Activated CD4-positive, alpha-beta T cell treated with anti-CD3 and anti-CD28 coated beads, Interleukin-2, amount 50 U/mL, for 1 hour (primary cell): Measurements from ENCODE around the gene ASTL.
A peak's percentile ranks its signal among the peaks of the same experiment; 100 is the strongest.
"Not testable (repeated sequence)": the region's sequence is repeated elsewhere in the genome, so short reads cannot be mapped to it uniquely, and the experiment has no call there.

Source experiments
- DNase-seq: peaks from one replicate; pipeline ENCODE4 v3.0.0-alpha.2; 2020

ASTL gene

GRCh38 chr2:96138179-96139145 lies at the start of gene ASTL:
Gene ASTL (minus strand): TSS chr2:96138502. CDS start chr2:96138436, 66 bp downstream.
- peak; percentile 66 for DNase-seq

DNA sequence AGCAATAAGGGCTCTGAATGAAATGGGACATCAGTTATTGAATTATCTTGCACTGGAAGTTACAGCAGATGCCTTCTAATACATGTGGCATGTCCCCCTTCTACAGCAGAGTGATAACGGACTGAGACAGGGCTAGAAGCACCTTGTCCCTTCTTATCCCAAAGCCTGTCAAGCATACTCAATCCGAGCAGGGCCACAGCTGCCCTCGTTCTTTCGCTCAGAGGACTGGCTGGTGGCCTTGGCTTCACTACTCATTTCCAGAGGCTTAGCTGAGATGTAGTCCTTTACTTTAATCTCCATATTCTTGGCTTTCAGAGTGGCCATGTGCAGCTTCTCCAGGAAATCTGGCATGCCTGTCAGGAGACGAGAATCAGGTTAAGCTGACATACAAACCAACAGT lies 48.3 kb upstream of the ASTL start:
- no peak for DNase-seq

GRCh38 chr2:96185516-96185915 lies 47.2 kb upstream of the ASTL start:
- no peak for DNase-seq

DNA sequence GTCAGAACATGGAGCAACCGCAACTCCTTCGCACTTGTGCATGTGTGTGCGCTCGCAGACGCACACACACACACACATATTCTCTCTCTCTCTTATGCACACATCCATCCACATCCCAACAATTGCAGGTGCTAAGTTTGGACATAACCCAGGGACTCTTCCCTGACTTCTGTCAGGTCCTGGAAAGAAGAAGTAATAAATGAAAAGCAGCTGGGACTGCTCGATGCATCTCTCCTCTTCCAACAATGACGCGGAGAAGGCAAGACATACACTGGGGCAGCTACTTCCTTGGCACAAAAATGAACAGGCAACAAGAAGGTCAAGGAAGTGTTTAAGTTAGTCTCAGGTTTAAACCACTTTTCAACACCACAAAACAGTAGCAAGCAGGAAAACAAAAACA lies 46.7 kb upstream of the ASTL start:
- no peak for DNase-seq

DNA sequence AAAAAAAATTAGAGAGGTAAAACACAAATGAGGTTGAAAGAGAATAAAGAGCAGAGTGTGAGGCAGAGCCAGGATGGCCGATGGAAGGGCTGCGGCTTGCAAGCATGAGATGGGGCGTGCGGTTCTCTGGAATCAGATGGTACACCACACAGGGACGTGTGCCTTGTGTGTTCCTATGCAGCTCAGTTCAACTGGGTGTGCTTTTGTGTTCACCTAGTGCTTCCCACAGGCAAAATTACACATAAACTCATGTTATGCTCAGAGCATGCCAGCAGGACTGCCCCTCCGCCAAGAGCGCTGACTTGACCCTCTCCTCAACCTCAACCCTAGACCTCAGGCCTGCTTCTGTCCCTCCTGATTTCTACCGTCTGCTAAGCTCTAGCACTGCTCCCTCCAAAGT lies 45.9 kb upstream of the ASTL start:
- DNase-seq = no peak

- DNase-seq = no peak
These were observed 43.2 kb upstream of the ASTL start for GRCh38 chr2:96181529-96181928.

DNA sequence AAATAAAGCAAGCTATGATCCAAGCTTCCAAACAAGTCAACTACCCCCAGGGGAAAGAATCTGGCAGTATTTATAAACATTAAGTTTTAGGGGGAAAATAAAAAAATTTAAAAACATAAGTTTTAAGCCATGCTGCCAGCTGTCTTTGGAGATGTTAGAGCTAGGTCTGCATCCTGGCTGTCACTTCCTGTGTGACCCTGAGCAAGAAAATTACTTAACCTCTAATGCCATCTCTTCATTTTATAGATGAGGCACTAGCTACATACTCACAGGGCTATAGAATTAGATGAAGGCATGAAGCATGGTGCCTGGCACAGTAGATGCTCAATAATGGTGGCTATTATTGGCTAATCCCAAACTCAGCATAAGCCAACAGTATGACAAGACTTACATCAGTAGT lies 42.2 kb upstream of the ASTL start:
- DNase-seq = no peak

- no peak for DNase-seq
These were observed 41.7 kb upstream of the ASTL start for GRCh38 chr2:96180002-96180401.

GRCh38 chr2:96176661-96177060 lies 38.4 kb upstream of the ASTL start:
- DNase-seq = no peak

GRCh38 chr2:96175951-96176350 lies 37.6 kb upstream of the ASTL start:
- no peak for DNase-seq

DNA sequence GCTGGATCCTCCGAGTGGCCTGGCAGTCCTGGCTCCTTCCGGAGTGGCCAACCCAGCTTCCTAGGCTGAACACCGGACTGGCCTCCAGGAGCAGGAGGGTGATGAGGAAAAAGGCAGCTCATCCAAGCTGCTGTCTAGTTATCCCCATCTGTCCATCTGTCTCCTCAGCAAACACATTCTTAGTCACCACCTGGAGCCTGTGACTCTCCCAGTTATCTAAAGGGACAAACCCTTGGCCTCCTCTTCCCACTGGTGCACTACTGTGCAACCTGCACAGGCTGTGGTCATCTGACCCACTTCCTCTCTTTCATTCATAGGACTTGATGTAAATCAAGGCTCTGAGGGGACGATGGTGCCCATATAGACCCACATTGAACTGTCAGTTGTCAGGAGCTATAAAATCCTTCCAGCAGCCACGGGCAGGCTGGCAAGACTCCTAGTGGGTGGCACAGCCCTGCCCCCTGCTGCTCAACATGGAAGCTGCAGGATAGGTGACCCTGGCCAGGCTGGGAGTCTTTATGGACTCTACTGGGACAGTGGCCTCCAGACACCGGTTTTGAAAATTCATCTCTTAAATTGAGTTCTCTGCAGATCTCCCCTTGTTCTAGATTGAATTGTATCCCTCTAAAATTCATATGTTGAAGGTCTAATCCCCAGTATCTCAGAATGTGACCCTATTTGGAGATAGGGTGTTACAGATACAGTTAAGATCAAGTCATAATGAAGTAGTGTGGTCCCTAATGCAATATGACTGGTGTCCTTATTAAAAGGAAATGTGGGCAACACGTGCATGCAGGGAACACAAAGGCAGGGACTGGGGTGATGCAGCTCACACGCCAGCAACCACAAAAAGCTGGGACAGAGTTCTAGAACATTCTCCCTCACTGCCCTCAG lies 36.2 kb upstream of the ASTL start:
- DNase-seq = peak; percentile 84

DNA sequence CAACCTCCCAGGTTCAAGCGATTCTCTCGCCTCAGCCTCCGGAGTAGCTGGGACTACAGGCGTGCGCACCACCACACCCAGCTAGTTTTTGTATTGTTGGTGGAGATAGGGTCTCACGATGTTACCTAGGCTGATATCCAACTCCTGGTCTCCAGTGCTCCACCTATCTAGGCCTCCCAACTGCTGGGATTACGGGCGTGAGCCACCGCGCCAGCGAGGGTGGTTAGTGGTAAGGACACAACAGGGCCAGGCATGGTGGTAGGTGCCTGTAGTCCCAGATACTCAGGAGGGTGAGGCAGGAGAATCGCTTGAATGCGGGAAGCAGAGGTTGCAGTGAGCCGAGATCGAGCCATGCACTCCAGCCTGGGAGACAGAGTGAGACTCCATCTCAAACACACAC lies 33.5 kb upstream of the ASTL start:
- no peak for DNase-seq

- DNase-seq = no peak
These were observed 32.3 kb upstream of the ASTL start for GRCh38 chr2:96170626-96171025.

GRCh38 chr2:96169868-96170507 lies 31.7 kb upstream of the ASTL start:
- DNase-seq = no peak

- DNase-seq = no peak
These were observed 29.2 kb upstream of the ASTL start for GRCh38 chr2:96167407-96168013.

GRCh38 chr2:96164459-96165184 lies 26.3 kb upstream of the ASTL start:
- DNase-seq = peak; percentile 28

GRCh38 chr2:96163768-96164429 lies 25.6 kb upstream of the ASTL start:
- DNase-seq = peak; percentile 46

GRCh38 chr2:96163415-96163767 lies 25.1 kb upstream of the ASTL start:
- DNase-seq = no peak

DNA sequence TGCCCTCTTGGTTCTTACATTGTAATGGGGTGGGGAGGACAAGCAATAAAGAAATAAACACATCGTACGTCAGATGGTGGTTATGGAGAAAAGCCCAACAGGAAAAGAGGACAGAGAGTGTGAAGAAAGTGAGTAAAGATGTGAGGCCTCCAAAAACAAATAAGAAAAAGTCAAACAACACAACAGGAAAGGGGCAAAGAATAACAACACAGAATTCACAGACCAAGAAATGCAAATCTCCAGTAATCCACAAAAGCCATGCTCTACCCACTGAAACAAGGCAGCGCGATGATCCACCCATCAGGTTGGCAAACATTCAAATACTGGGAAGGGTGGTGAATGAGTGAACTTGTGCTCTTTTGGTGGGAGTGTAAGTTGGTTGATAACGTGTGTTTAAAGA lies 23.6 kb upstream of the ASTL start:
- no peak for DNase-seq

DNA sequence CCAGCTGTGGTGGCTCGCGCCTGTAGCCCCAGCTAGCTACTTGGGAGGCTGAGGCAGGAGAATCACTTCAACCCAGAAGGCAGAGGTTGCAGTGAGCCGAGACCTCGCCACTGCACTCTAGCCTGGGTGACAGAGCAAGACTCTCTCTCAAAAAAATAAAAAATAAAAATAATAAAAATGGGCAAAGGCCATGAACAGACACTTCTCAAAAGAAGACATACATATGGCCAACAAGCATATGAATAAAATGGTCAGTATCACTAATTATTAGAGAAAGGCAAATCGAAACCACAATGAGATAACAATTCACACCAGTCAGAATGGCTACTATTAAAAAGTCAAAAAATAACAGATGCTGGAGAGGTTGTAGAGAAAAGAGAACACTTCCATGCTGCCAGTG lies 22.1 kb upstream of the ASTL start:
- DNase-seq = not testable (repeated sequence)

- peak; percentile 31 for DNase-seq
These were observed 21.0 kb upstream of the ASTL start for GRCh38 chr2:96159084-96159830.
